DND-41 (cell line): ENCODE data around the gene MAGEB6.
"Not testable (repeated sequence)": the region's sequence is repeated elsewhere in the genome, so short reads cannot be mapped to it uniquely, and the experiment has no call there.

Experiments
- ATAC-seq: fragments of 200-7000 bp; cut with Tn5 transposase; 3 replicates; pipeline ENCODE4 v1.9.1; 2021; ENCODE audit warnings: low read depth; ENCODE audit not compliant: insufficient read depth
- DNase-seq: peaks from one replicate; pipeline ENCODE4 v3.0.0-alpha.2; 2020
- H2AFZ ChIP-seq: 2 replicates; pipeline ENCODE4 v1.6.0; 2012; ENCODE audit warnings: low read depth, low read length
- H3K27ac ChIP-seq: 2 replicates; pipeline ENCODE4 v1.5.1; 2012; ENCODE audit warnings: low read length, inconsistent platforms
- H3K27me3 ChIP-seq: fragments of 200-600 bp; sonication (generic); 2 replicates; pipeline ENCODE4 v1.6.0; 2012; ENCODE audit warnings: low read length, mild to moderate bottlenecking, inconsistent platforms; ENCODE audit not compliant: insufficient read depth, poor library complexity
- H3K36me3 ChIP-seq: 2 replicates; pipeline ENCODE4 v1.5.1; 2012; ENCODE audit warnings: low read length, inconsistent platforms; ENCODE audit not compliant: insufficient read depth
- H3K4me1 ChIP-seq: 2 replicates; pipeline ENCODE4 v1.5.1; 2012; ENCODE audit warnings: mild to moderate bottlenecking, low read length; ENCODE audit not compliant: insufficient read depth
- H3K4me2 ChIP-seq: 2 replicates; pipeline ENCODE4 v1.6.0; 2012; ENCODE audit warnings: mild to moderate bottlenecking, moderate library complexity, low read length, inconsistent platforms; ENCODE audit not compliant: insufficient read depth
- H3K4me3 ChIP-seq, 2 experiments: fragments of 200-600 bp in 1 of 2; shearing (Covaris generic) in 1 of 2; 2 replicates each; pipeline ENCODE4 v1.5.1; 2012 to 2016; ENCODE audit warnings: inconsistent platforms in 2 of 2, low read length in 2 of 2, mild to moderate bottlenecking in 2 of 2, low read depth in 1 of 2, moderate library complexity in 1 of 2
- H3K79me2 ChIP-seq: 2 replicates; pipeline ENCODE4 v1.6.0; 2012; ENCODE audit warnings: low read length, inconsistent platforms; ENCODE audit not compliant: insufficient read depth
- H3K9ac ChIP-seq: 2 replicates; pipeline ENCODE4 v1.6.0; 2012; ENCODE audit warnings: low read depth, mild to moderate bottlenecking, inconsistent platforms, low read length, moderate library complexity
- H3K9me3 ChIP-seq: 2 replicates; pipeline ENCODE4 v1.5.1; 2012; ENCODE audit warnings: low read length, moderate library complexity, mild to moderate bottlenecking, inconsistent platforms; ENCODE audit not compliant: insufficient read depth, severe bottlenecking
- H4K20me1 ChIP-seq: 2 replicates; pipeline ENCODE4 v1.6.0; 2012; ENCODE audit warnings: low read length; ENCODE audit not compliant: insufficient read depth
- EZH2 ChIP-seq: IDR thresholded peaks from 3 replicates; pipeline ENCODE4 v1.6.1; 2012; ENCODE audit warnings: borderline replicate concordance, low read depth, mild to moderate bottlenecking, moderate library complexity, low read length, inconsistent platforms; ENCODE audit not compliant: severe bottlenecking
- TF ChIP-seq, protein P1 (sequence below): IDR thresholded peaks from 2 replicates; pipeline ENCODE4 v1.5.1; 2012; ENCODE audit warnings: borderline replicate concordance, low read length, moderate library complexity, mild to moderate bottlenecking; ENCODE audit not compliant: poor library complexity, severe bottlenecking; ENCODE audit errors: extremely low read depth

Gene MAGEB6

GRCh38 chrX:26192204-26192603 is at the start of gene MAGEB6:
MAGEB6 (plus strand) TSS chrX:26192440; CDS start chrX:26193847, 1,407 bp downstream.
- H3K9me3 ChIP-seq: no peaks in the 10 kb centered on the region
- no peaks in the 10 kb centered on the region for H3K27me3 ChIP-seq

GRCh38 chrX:26146024-26146423 is 46.2 kb upstream of the MAGEB6 start:
- no peak overlapping the region for H3K4me2 ChIP-seq
- no peak overlapping the region for H3K9ac ChIP-seq
- TF ChIP-seq, protein P1, sequence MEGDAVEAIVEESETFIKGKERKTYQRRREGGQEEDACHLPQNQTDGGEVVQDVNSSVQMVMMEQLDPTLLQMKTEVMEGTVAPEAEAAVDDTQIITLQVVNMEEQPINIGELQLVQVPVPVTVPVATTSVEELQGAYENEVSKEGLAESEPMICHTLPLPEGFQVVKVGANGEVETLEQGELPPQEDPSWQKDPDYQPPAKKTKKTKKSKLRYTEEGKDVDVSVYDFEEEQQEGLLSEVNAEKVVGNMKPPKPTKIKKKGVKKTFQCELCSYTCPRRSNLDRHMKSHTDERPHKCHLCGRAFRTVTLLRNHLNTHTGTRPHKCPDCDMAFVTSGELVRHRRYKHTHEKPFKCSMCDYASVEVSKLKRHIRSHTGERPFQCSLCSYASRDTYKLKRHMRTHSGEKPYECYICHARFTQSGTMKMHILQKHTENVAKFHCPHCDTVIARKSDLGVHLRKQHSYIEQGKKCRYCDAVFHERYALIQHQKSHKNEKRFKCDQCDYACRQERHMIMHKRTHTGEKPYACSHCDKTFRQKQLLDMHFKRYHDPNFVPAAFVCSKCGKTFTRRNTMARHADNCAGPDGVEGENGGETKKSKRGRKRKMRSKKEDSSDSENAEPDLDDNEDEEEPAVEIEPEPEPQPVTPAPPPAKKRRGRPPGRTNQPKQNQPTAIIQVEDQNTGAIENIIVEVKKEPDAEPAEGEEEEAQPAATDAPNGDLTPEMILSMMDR: no peak
- no peak for TF ChIP-seq EZH2
- H3K27ac ChIP-seq: no peak overlapping the region
- no peaks in the 10 kb centered on the region for H4K20me1 ChIP-seq
- ATAC-seq (no peak), DNase-seq (no peak)
- H3K27me3 ChIP-seq: no peaks in the 10 kb centered on the region
- no peaks in the 10 kb centered on the region for H3K79me2 ChIP-seq
- H3K4me1 ChIP-seq: no peaks in the 10 kb centered on the region
- no peaks in the 10 kb centered on the region for H3K36me3 ChIP-seq
- H3K9me3 ChIP-seq: no peaks in the 10 kb centered on the region
- H3K4me3 ChIP-seq: no peak overlapping the region
- H2AFZ ChIP-seq: no peak overlapping the region

More at GRCh38 chrX:26192204-26192603, at the start of gene MAGEB6:
- H2AFZ ChIP-seq: no peak within 1 kb of the TSS
- no peak for DNase-seq
- no peaks in the 10 kb centered on the region for H3K36me3 ChIP-seq
- no peak within 1 kb of the TSS for H3K9ac ChIP-seq
- H3K79me2 ChIP-seq: no peaks in the 10 kb centered on the region
- H3K4me1 ChIP-seq: no peaks in the 10 kb centered on the region
- no peak within 1 kb of the TSS for H3K4me2 ChIP-seq
- no peaks in the 10 kb centered on the region for H4K20me1 ChIP-seq
- H3K4me3 ChIP-seq: no peak within 1 kb of the TSS
- ATAC-seq: no peak
- no peak within 1 kb of the TSS for H3K27ac ChIP-seq
- TF ChIP-seq EZH2: no peak
- TF ChIP-seq, protein P1: no peak

GRCh38 chrX:26160301-26160700 is 31.9 kb upstream of the MAGEB6 start, which contains the start of gene MAGEB6B:
MAGEB6B (plus strand) TSS chrX:26160601; CDS start chrX:26160601, 0 bp downstream.
- Histone ChIP-seq H3K79me2 (no peaks in the 10 kb centered on the region), H3K27ac (no peak within 1 kb of the TSS), H3K9me3 (no peaks in the 10 kb centered on the region), H2AFZ (no peak within 1 kb of the TSS), H3K4me2 (no peak within 1 kb of the TSS), H3K4me3 (no peak within 1 kb of the TSS), H3K9ac (no peak within 1 kb of the TSS), H3K27me3 (no peaks in the 10 kb centered on the region), H4K20me1 (no peaks in the 10 kb centered on the region), H3K4me1 (no peaks in the 10 kb centered on the region), H3K36me3 (no peaks in the 10 kb centered on the region)
- ATAC-seq: no peak
- TF ChIP-seq EZH2: no peak
- TF ChIP-seq, protein P1: no peak
- DNase-seq: no peak

- DNase-seq: no peak
- Histone ChIP-seq H3K9ac (no peak overlapping the region), H3K27me3 (no peaks in the 10 kb centered on the region), H3K4me3 (no peak overlapping the region), H4K20me1 (no peaks in the 10 kb centered on the region), H3K27ac (no peak overlapping the region), H3K79me2 (no peaks in the 10 kb centered on the region), H3K36me3 (no peaks in the 10 kb centered on the region), H2AFZ (no peak overlapping the region), H3K4me2 (no peak overlapping the region), H3K4me1 (no peaks in the 10 kb centered on the region), H3K9me3 (no peaks in the 10 kb centered on the region)
- TF ChIP-seq, protein P1: no peak
- TF ChIP-seq EZH2: no peak
- ATAC-seq: no peak
Observed at GRCh38 chrX:26203561-26203960, 11.3 kb downstream of the MAGEB6 start.

DNA sequence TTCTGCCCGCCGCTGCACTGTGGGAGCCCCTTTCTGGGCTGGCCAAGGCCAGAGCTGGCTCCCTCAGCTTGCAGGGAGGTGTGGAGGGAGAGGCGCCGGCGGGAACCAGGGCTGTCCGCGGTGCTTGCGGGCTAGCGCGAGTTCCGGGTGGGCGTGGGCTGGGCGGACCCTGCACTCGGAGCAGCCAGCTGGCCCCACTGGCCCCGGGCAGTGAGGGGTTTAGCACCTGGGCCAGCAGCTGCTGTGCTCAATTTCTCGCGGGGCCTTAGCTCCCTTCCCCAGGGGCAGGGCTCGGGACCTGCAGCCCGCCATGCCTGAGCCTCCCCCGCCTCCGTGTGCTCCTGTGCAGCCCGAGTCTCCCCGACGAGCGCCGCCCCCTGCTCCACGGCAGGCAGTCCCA is 12.5 kb downstream of the MAGEB6 start:
- not testable (repeated sequence) for DNase-seq, H4K20me1 ChIP-seq, H2AFZ ChIP-seq, H3K27ac ChIP-seq, H3K36me3 ChIP-seq, H3K4me2 ChIP-seq, ATAC-seq, H3K9me3 ChIP-seq, H3K9ac ChIP-seq, H3K4me3 ChIP-seq, H3K27me3 ChIP-seq, H3K4me1 ChIP-seq, H3K79me2 ChIP-seq
